ENCODE data around the gene MRPL23.

Gene MRPL23

GRCh38 chr11:1990872-1991578, 43.9 kb downstream of the MRPL23 start:
- no peak for DNase-seq (ENCODE audit: low spot score)

GRCh38 chr11:1992111-1992510, 45.0 kb downstream of the MRPL23 start:
- no peak for DNase-seq (ENCODE audit: low spot score)

GRCh38 chr11:1994121-1994520, 47.0 kb downstream of the MRPL23 start:
- no peak for DNase-seq (ENCODE audit: low spot score)

DNA sequence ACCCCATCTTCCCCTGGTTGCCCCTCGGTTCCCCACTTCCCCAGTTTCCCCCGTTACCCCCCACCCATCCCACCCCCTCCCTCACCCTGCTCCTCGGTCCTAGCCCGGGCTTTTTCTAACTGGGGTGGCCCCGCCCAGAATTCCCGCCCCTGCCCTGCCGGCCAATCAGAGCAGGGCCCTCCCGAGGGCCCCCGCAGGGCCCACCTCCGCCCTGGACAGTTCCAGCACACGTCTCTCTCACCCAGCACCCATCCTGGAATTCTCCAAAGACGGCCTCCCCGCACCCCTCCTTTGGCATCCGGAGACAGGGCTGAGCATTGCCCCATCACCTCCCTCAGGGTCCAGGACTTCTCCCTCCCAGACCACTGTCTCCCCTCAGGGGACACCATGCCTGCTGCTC, 50.6 kb downstream of the MRPL23 start, which contains the start of gene H19:
Gene H19, minus strand, starts transcription at position 88 of the 400 bp plus-strand sequence.
- no peak for DNase-seq (ENCODE audit: low spot score)

DNA sequence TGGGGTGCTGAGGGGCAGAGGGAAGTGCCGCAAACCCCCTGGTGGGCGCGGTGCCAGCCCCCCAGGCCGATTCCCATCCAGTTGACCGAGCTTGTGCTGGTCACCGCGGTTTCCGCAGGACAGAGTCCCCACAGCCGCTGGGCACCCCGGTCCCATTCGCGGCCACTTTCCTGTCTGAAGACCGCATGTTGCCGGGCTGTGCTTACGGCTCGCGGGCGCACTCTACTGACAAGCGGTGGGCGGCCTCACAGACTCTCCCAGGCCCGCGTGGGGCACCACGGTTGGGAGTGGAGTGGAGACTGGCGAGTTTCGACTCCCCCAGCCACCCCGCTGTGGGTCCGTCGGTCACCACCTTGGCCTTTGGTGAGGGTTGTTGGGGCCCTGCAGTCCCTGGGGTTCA, 51.2 kb downstream of the MRPL23 start:
- DNase-seq (ENCODE audit: low spot score), result no peak

DNA sequence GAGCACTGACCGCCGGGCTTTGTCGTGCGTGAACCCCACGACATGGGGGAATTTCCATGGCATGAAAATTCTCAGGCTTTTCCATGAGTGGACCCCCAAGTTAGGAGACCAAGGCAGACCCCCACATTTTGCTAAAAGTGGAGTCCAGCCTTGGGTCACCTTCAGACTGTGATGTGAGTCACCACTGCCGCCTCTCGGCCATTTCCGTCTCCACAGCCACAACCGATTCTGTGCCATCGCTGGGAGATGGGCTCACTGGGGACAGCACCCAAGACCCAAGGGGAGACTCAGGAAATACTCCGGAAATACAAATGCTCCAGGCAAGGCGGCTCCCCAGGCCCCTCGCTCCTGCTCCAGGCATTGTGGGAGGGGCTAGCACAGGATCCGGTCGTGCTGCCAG, 51.7 kb downstream of the MRPL23 start:
- no peak for DNase-seq (ENCODE audit: low spot score)

- DNase-seq (ENCODE audit: low spot score), result no peak
Measured at GRCh38 chr11:2002042-2002776, 55.1 kb downstream of the MRPL23 start.

GRCh38 chr11:2002807-2003206, 55.7 kb downstream of the MRPL23 start:
- DNase-seq (ENCODE audit: low spot score), result no peak

DNA sequence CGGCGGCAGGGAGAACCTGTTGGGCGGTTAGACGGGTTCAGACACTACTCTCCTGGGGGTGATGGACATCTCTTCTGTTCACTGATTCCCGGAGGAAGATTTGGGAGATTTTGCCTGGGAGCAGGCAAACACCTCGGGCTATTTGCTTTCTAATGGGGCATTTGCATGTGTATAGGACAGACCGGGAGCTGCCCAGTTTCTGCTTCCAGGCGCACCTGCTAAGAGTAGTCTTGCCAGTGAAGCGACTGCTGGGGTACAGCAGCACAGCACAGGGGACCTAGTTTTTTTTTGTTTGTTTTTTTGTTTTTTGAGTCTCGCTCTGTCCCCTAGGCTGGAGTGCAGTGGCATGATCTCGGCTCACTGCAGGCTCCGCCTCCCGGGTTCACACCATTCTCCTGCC, 57.3 kb downstream of the MRPL23 start:
- no peak for DNase-seq (ENCODE audit: low spot score)

All from CD4-positive, alpha-beta T cell treated with Interleukin-2 at 100 ng/mL for 4 hours (primary cell).